Neural cell (in vitro differentiated cells): ENCODE measurements around the gene PNPLA5. TPM values are rescaled to one million over a fixed set of nuclear protein-coding genes. Genes with fewer than 3 reads are reported as not detected.

Experiments
- H2AFZ ChIP-seq: fragments of 200-600, 300-800 bp; sonication (generic), shearing (Covaris generic); 2 replicates; pipeline ENCODE4 v1.6.0; 2014; ENCODE audit warnings: low read depth, mild to moderate bottlenecking, antibody characterized with exemption, low read length, moderate library complexity
- H3F3A ChIP-seq: fragments of 200-600 bp; shearing (Covaris generic); 2 replicates; pipeline ENCODE4 v1.6.1; 2016; ENCODE audit warnings: mild to moderate bottlenecking, moderate library complexity, mixed read lengths, antibody characterized with exemption, low read length; ENCODE audit not compliant: insufficient read depth, poor library complexity, severe bottlenecking
- H3K27ac ChIP-seq: fragments of 200-600, 300-800 bp; sonication (generic), shearing (Covaris generic); 2 replicates; pipeline ENCODE4 v1.5.1; 2014; ENCODE audit warnings: mild to moderate bottlenecking, low read length, moderate library complexity
- H3K27me3 ChIP-seq: fragments of 300-800, 200-600 bp; sonication (generic), shearing (Covaris generic); 2 replicates; pipeline ENCODE4 v1.6.0; 2014; ENCODE audit warnings: mild to moderate bottlenecking, low read depth, low read length, moderate library complexity; ENCODE audit not compliant: insufficient read depth
- H3K36me3 ChIP-seq: fragments of 300-800, 200-600 bp; sonication (generic), shearing (Covaris generic); 2 replicates; pipeline ENCODE4 v1.5.1; 2014; ENCODE audit warnings: mild to moderate bottlenecking, antibody characterized with exemption, low read length, moderate library complexity; ENCODE audit not compliant: insufficient read depth
- H3K4me2 ChIP-seq: fragments of 300-800, 200-600 bp; sonication (generic), shearing (Covaris generic); 2 replicates; pipeline ENCODE4 v1.6.0; 2014; ENCODE audit warnings: mild to moderate bottlenecking, low read length
- H3K4me3 ChIP-seq: fragments of 300-800, 200-600 bp; sonication (generic), shearing (Covaris generic); 2 replicates; pipeline ENCODE4 v1.5.1; 2014; ENCODE audit warnings: mild to moderate bottlenecking, low read length, moderate library complexity
- H3K79me2 ChIP-seq: fragments of 200-600 bp; shearing (Covaris generic); replicated peaks from 2 replicates; pipeline ENCODE4 v1.6.0; 2014; ENCODE audit warnings: mild to moderate bottlenecking, low read length, moderate library complexity; ENCODE audit not compliant: insufficient read depth
- H3K9ac ChIP-seq: fragments of 300-800, 200-600 bp; sonication (generic), shearing (Covaris generic); 2 replicates; pipeline ENCODE4 v1.6.1; 2016; ENCODE audit warnings: mild to moderate bottlenecking, low read length, mixed read lengths
- H3K9me2 ChIP-seq: fragments of 200-600 bp; shearing (Covaris generic); 2 replicates; pipeline ENCODE4 v1.6.1; 2016; ENCODE audit warnings: mild to moderate bottlenecking, low read length, mixed read lengths; ENCODE audit not compliant: insufficient read depth
- H3K9me3 ChIP-seq: fragments of 200-600, 300-800 bp; sonication (generic), shearing (Covaris generic); 2 replicates; pipeline ENCODE4 v1.6.1; 2016; ENCODE audit warnings: mild to moderate bottlenecking, mixed run types, low read length, moderate library complexity, mixed read lengths
- H4K20me1 ChIP-seq: fragments of 200-600 bp; shearing (Covaris generic); 2 replicates; pipeline ENCODE4 v1.6.1; 2016; ENCODE audit warnings: mild to moderate bottlenecking, mixed run types; ENCODE audit not compliant: insufficient read depth
- EP300 ChIP-seq: fragments of 450-650 bp; conservative IDR thresholded peaks from 2 replicates; pipeline ENCODE4 v1.6.1; 2014; ENCODE audit warnings: antibody characterized with exemption, mild to moderate bottlenecking, moderate library complexity; ENCODE audit not compliant: poor library complexity, severe bottlenecking
- EZH2 ChIP-seq: fragments of 200-600, 300-800 bp; shearing (Covaris generic), sonication (generic); IDR thresholded peaks from 2 replicates; pipeline ENCODE4 v1.6.1; 2014; ENCODE audit warnings: antibody characterized with exemption, low read length, borderline replicate concordance, mild to moderate bottlenecking; ENCODE audit not compliant: insufficient read depth, poor library complexity, severe bottlenecking
- MXI1 ChIP-seq: fragments of 450-650 bp; conservative IDR thresholded peaks from 2 replicates; pipeline ENCODE4 v1.6.1; 2014; ENCODE audit warnings: antibody characterized with exemption, mild to moderate bottlenecking; ENCODE audit not compliant: poor library complexity, severe bottlenecking
- POLR2AphosphoS5 ChIP-seq: IDR thresholded peaks from 2 replicates; pipeline ENCODE4 v1.6.1; 2012
- RAD21 ChIP-seq: fragments of 450-650 bp; conservative IDR thresholded peaks from 2 replicates; pipeline ENCODE4 v1.6.1; 2014; ENCODE audit warnings: antibody characterized with exemption, mild to moderate bottlenecking, moderate library complexity
- REST ChIP-seq: IDR thresholded peaks from 2 replicates; pipeline ENCODE4 v1.6.1; 2012; ENCODE audit warnings: borderline replicate concordance
- SMC3 ChIP-seq: fragments of 450-650 bp; conservative IDR thresholded peaks from 2 replicates; pipeline ENCODE4 v1.6.1; 2014; ENCODE audit warnings: antibody characterized with exemption, mild to moderate bottlenecking, moderate library complexity; ENCODE audit not compliant: poor library complexity
- TAF1 ChIP-seq: IDR thresholded peaks from 2 replicates; pipeline ENCODE4 v1.6.1; 2012; ENCODE audit warnings: low read depth
- polyA plus RNA-seq: library from polyadenylated mRNA; depleted of rRNA; stranded (reverse); fragments of >200 nt; gene quantifications from 2 replicates; pipeline ENCODE4 v1.2.3, GENCODE V29; 2014
- TF ChIP-seq, protein P1 (sequence below): fragments of 450-650 bp; IDR thresholded peaks from 2 replicates; pipeline ENCODE4 v1.5.1; 2014; ENCODE audit warnings: antibody characterized with exemption, mild to moderate bottlenecking, moderate library complexity; ENCODE audit not compliant: poor library complexity, severe bottlenecking

PNPLA5 gene
- polyA plus RNA-seq, 1 donor from 2014 or later: not detected

- no peak overlapping the region for H3K4me2 ChIP-seq
- no peaks in the 10 kb centered on the region for H3K9me2 ChIP-seq
- no peak overlapping the region for H2AFZ ChIP-seq
- H3K9me3 ChIP-seq: no peaks in the 10 kb centered on the region
- H3K27me3 ChIP-seq: peaks cover 10% of the 10 kb centered on the region
- no peaks in the 10 kb centered on the region for H3K79me2 ChIP-seq
- H4K20me1 ChIP-seq: no peaks in the 10 kb centered on the region
- TF ChIP-seq, protein P1, sequence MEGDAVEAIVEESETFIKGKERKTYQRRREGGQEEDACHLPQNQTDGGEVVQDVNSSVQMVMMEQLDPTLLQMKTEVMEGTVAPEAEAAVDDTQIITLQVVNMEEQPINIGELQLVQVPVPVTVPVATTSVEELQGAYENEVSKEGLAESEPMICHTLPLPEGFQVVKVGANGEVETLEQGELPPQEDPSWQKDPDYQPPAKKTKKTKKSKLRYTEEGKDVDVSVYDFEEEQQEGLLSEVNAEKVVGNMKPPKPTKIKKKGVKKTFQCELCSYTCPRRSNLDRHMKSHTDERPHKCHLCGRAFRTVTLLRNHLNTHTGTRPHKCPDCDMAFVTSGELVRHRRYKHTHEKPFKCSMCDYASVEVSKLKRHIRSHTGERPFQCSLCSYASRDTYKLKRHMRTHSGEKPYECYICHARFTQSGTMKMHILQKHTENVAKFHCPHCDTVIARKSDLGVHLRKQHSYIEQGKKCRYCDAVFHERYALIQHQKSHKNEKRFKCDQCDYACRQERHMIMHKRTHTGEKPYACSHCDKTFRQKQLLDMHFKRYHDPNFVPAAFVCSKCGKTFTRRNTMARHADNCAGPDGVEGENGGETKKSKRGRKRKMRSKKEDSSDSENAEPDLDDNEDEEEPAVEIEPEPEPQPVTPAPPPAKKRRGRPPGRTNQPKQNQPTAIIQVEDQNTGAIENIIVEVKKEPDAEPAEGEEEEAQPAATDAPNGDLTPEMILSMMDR: peak; percentile 39
- no peak for TF ChIP-seq REST
- TF ChIP-seq RAD21: peak; percentile 13
- no peaks in the 10 kb centered on the region for H3K36me3 ChIP-seq
- H3F3A ChIP-seq: no peaks in the 10 kb centered on the region
- no peak overlapping the region for H3K9ac ChIP-seq
- no peak overlapping the region for H3K27ac ChIP-seq
- no peak overlapping the region for H3K4me3 ChIP-seq
These were observed 7.1 kb downstream of the PNPLA5 start for GRCh38 chr22:43884600-43885318.

GRCh38 chr22:43883719-43884415 lies 7.9 kb downstream of the PNPLA5 start:
- TF ChIP-seq MXI1 (no peak), EZH2 (no peak), RAD21 (no peak), POLR2AphosphoS5 (no peak), EP300 (no peak), REST (no peak), SMC3 (no peak), TAF1 (no peak)
- TF ChIP-seq, protein P1: no peak
- H3K27me3 ChIP-seq: peaks cover under 1% of the 10 kb centered on the region
- no peaks in the 10 kb centered on the region for H3K36me3 ChIP-seq
- H3F3A ChIP-seq: no peaks in the 10 kb centered on the region
- no peak overlapping the region for H3K27ac ChIP-seq
- H3K4me2 ChIP-seq: no peak overlapping the region
- no peak overlapping the region for H2AFZ ChIP-seq
- H4K20me1 ChIP-seq: no peaks in the 10 kb centered on the region
- no peaks in the 10 kb centered on the region for H3K79me2 ChIP-seq
- no peak overlapping the region for H3K4me3 ChIP-seq
- no peak overlapping the region for H3K9ac ChIP-seq
- H3K9me3 ChIP-seq: no peaks in the 10 kb centered on the region
- no peaks in the 10 kb centered on the region for H3K9me2 ChIP-seq
